HEK293 (cell line): ENCODE results near the gene PRICKLE1.
A peak's percentile ranks its signal among the peaks of the same experiment; 100 is the strongest.

Experiments used
- CTCF ChIA-PET: fragments of 350-600 bp; formaldehyde crosslinking; extraction: SDS; loops from one replicate; lab custom pipeline; 2021; ENCODE audit warnings: antibody characterized with exemption; lab: Yijun Ruan, JAX
- POLR2A ChIA-PET: fragments of 300-600 bp; formaldehyde crosslinking; extraction: SDS; loops from one replicate; lab custom pipeline; 2020; ENCODE audit warnings: antibody characterized with exemption, inconsistent platforms; lab: Yijun Ruan, JAX
- H3K27ac ChIP-seq: fragments of 200-500 bp; sonication (Bioruptor generic); 2 replicates; pipeline ENCODE4 v1.5.1; 2014; ENCODE audit warnings: low read depth, low read length, control low read depth, inconsistent platforms; ENCODE audit errors: extremely low read depth
- H3K36me3 ChIP-seq, 2 experiments: fragments of 200-500 bp in 1 of 2; sonication (Bioruptor generic) in 1 of 2; 1 replicate in 1 of 2; 2 replicates in 1 of 2; pipeline ENCODE4 v1.5.1; 2014 to 2017; ENCODE audit warnings: inconsistent platforms in 2 of 2, low read length in 2 of 2; ENCODE audit not compliant: control insufficient read depth in 2 of 2, insufficient read depth in 1 of 2
- H3K4me1 ChIP-seq: fragments of 200-500 bp; sonication (Bioruptor generic); 2 replicates; pipeline ENCODE4 v1.5.1; 2014; ENCODE audit warnings: mild to moderate bottlenecking, low read length, inconsistent platforms; ENCODE audit not compliant: control insufficient read depth, insufficient read depth
- H3K4me3 ChIP-seq: 2 replicates; pipeline ENCODE4 v1.5.1; 2011; ENCODE audit warnings: low read depth, mild to moderate bottlenecking, control low read depth, low read length, moderate library complexity
- H3K9me3 ChIP-seq: fragments of 200-500 bp; sonication (Bioruptor generic); 2 replicates; pipeline ENCODE4 v1.5.1; 2014; ENCODE audit warnings: low read depth, low read length, inconsistent platforms; ENCODE audit not compliant: control insufficient read depth, insufficient read depth
- GLIS1 ChIP-seq: fragments of 450-650 bp; formaldehyde crosslinking; IDR thresholded peaks from 2 replicates; pipeline ENCODE4 v1.5.1; 2016; ENCODE audit warnings: missing biosample characterization, missing genetic modification characterization
- IKZF3 ChIP-seq: fragments of 450-650 bp; IDR thresholded peaks from 2 replicates; pipeline ENCODE4 v1.5.0; 2018; ENCODE audit warnings: missing biosample characterization, mild to moderate bottlenecking, missing genetic modification characterization, moderate library complexity
- SETDB1 ChIP-seq: IDR thresholded peaks from one replicate; pipeline ENCODE4 v1.6.1; 2017; ENCODE audit warnings: mild to moderate bottlenecking, low read length, moderate library complexity, mixed read lengths; ENCODE audit not compliant: insufficient read length
- YY1 ChIP-seq: fragments of 450-650 bp; formaldehyde crosslinking; IDR thresholded peaks from 2 replicates; pipeline ENCODE4 v1.5.1; 2018; ENCODE audit warnings: missing biosample characterization, missing genetic modification characterization
- ZBTB10 ChIP-seq: fragments of 450-650 bp; formaldehyde crosslinking; IDR thresholded peaks from 2 replicates; pipeline ENCODE4 v1.5.1; 2016; ENCODE audit warnings: missing biosample characterization, missing genetic modification characterization
- ZBTB17 ChIP-seq: fragments of 450-650 bp; formaldehyde crosslinking; IDR thresholded peaks from 2 replicates; pipeline ENCODE4 v1.5.1; 2016; ENCODE audit warnings: missing biosample characterization, missing genetic modification characterization
- ZBTB48 ChIP-seq: fragments of 450-650 bp; formaldehyde crosslinking; IDR thresholded peaks from 2 replicates; pipeline ENCODE4 v1.5.1; 2016; ENCODE audit warnings: missing biosample characterization, missing genetic modification characterization
- ZNF10 ChIP-seq: fragments of 450-650 bp; formaldehyde crosslinking; IDR thresholded peaks from 2 replicates; pipeline ENCODE4 v1.5.1; 2017; ENCODE audit warnings: missing biosample characterization, missing genetic modification characterization
- ZNF2 ChIP-seq: fragments of 450-650 bp; formaldehyde crosslinking; IDR thresholded peaks from 2 replicates; pipeline ENCODE4 v1.5.1; 2016; ENCODE audit warnings: missing biosample characterization, missing genetic modification characterization
- ZNF24 ChIP-seq: fragments of 450-650 bp; formaldehyde crosslinking; IDR thresholded peaks from 2 replicates; pipeline ENCODE4 v1.5.1; 2016; ENCODE audit warnings: missing biosample characterization, missing genetic modification characterization
- ZNF623 ChIP-seq: fragments of 450-650 bp; formaldehyde crosslinking; IDR thresholded peaks from 2 replicates; pipeline ENCODE4 v1.5.1; 2016; ENCODE audit warnings: missing biosample characterization, missing genetic modification characterization
- ZNF629 ChIP-seq: fragments of 450-650 bp; formaldehyde crosslinking; IDR thresholded peaks from 2 replicates; pipeline ENCODE4 v1.5.1; 2017; ENCODE audit warnings: missing biosample characterization, missing genetic modification characterization
- ZNF707 ChIP-seq: fragments of 450-650 bp; formaldehyde crosslinking; IDR thresholded peaks from 2 replicates; pipeline ENCODE4 v1.5.1; 2016; ENCODE audit warnings: missing biosample characterization, missing genetic modification characterization
- ZNF747 ChIP-seq: fragments of 450-650 bp; formaldehyde crosslinking; IDR thresholded peaks from 2 replicates; pipeline ENCODE4 v1.5.1; 2016; ENCODE audit warnings: missing biosample characterization, missing genetic modification characterization
- ZNF792 ChIP-seq: fragments of 450-650 bp; formaldehyde crosslinking; IDR thresholded peaks from 2 replicates; pipeline ENCODE4 v1.5.1; 2016; ENCODE audit warnings: missing biosample characterization, missing genetic modification characterization
- ZNF830 ChIP-seq: fragments of 450-650 bp; IDR thresholded peaks from 2 replicates; pipeline ENCODE4 v1.5.0; 2018; ENCODE audit warnings: missing biosample characterization, missing genetic modification characterization, low read depth, mild to moderate bottlenecking, moderate library complexity
- TF ChIP-seq, protein P1 (sequence below): fragments of 450-650 bp; formaldehyde crosslinking; IDR thresholded peaks from 2 replicates; pipeline ENCODE4 v1.5.1; 2017; ENCODE audit warnings: missing biosample characterization, missing genetic modification characterization

The PRICKLE1 gene

GRCh38 chr12:42485823-42486222 lies 103.7 kb downstream of the PRICKLE1 start:
- Histone ChIP-seq H3K9me3 (no peaks in the 10 kb centered on the region), H3K36me3 (no peaks in the 10 kb centered on the region), H3K4me3 (no peak overlapping the region), H3K4me1 (peaks cover 11% of the 10 kb centered on the region), H3K27ac (no peak overlapping the region)
- ChIA-PET POLR2A (no interaction called here), CTCF (interaction anchor here (0.6 kb wide), 1 partner anchor 118 kb away, joined by 3 read pairs; no protein-coding TSS in a partner anchor)
- TF ChIP-seq ZBTB10 (tag by site-specific recombination): no peak
- TF ChIP-seq ZNF792 (tag by site-specific recombination): no peak
- no peak for TF ChIP-seq ZNF707 (tag by site-specific recombination)
- TF ChIP-seq ZBTB48 (tag by site-specific recombination): no peak
- no peak for TF ChIP-seq ZNF24 (tag by site-specific recombination)
- no peak for TF ChIP-seq ZNF10 (tag by site-specific recombination)
- no peak for TF ChIP-seq ZNF747 (tag by site-specific recombination)
- no peak for TF ChIP-seq ZBTB17 (tag by site-specific recombination)
- no peak for TF ChIP-seq ZNF623
- no peak for TF ChIP-seq ZNF629 (tag by site-specific recombination)

GRCh38 chr12:42484996-42485395 lies 104.5 kb downstream of the PRICKLE1 start:
- H3K4me3 ChIP-seq: no peak overlapping the region
- TF ChIP-seq SETDB1: peak; percentile 49
- no peak for TF ChIP-seq ZNF2 (tag by site-specific recombination)
- no peak for TF ChIP-seq ZNF830 (tag by site-specific recombination)
- TF ChIP-seq YY1: no peak
- H3K27ac ChIP-seq: no peak overlapping the region
- H3K9me3 ChIP-seq: no peaks in the 10 kb centered on the region
- CTCF ChIA-PET: interaction anchor here (0.6 to 4.6 kb wide), 4 partner anchors 84 to 1254 kb away, joined by 3 to 26 read pairs (median 10); no protein-coding TSS in a partner anchor
- peaks cover 11% of the 10 kb centered on the region for H3K4me1 ChIP-seq
- POLR2A ChIA-PET: interaction anchor here (0.5 to 0.6 kb wide), 4 partner anchors 47 to 320 kb away, joined by 3 read pairs; no protein-coding TSS in a partner anchor
- no peaks in the 10 kb centered on the region for H3K36me3 ChIP-seq

GRCh38 chr12:42483521-42483790 lies 106.1 kb downstream of the PRICKLE1 start:
- H3K36me3 ChIP-seq: no peaks in the 10 kb centered on the region
- peak overlapping the region; percentile 85 for H3K4me3 ChIP-seq
- ChIA-PET POLR2A (interaction anchor here (0.6 to 1.4 kb wide), 9 partner anchors 13 to 1091 kb away, joined by 3 to 10 read pairs (median 4); partner anchors contain the start of gene PRICKLE1), CTCF (interaction anchor here (0.5 to 4.6 kb wide), 21 partner anchors 9 to 855 kb away, joined by 3 to 26 read pairs (median 3); no protein-coding TSS in a partner anchor)
- H3K27ac ChIP-seq: peak overlapping the region; percentile 85
- H3K9me3 ChIP-seq: no peaks in the 10 kb centered on the region
- peaks cover 11% of the 10 kb centered on the region for H3K4me1 ChIP-seq
- TF ChIP-seq, protein P1, sequence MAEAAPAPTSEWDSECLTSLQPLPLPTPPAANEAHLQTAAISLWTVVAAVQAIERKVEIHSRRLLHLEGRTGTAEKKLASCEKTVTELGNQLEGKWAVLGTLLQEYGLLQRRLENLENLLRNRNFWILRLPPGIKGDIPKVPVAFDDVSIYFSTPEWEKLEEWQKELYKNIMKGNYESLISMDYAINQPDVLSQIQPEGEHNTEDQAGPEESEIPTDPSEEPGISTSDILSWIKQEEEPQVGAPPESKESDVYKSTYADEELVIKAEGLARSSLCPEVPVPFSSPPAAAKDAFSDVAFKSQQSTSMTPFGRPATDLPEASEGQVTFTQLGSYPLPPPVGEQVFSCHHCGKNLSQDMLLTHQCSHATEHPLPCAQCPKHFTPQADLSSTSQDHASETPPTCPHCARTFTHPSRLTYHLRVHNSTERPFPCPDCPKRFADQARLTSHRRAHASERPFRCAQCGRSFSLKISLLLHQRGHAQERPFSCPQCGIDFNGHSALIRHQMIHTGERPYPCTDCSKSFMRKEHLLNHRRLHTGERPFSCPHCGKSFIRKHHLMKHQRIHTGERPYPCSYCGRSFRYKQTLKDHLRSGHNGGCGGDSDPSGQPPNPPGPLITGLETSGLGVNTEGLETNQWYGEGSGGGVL (tag by site-specific recombination): peak; percentile 37; the same call in 1 of the 2 replicates
- TF ChIP-seq GLIS1 (tag by site-specific recombination) (peak; percentile 72; the same call in 1 of the 2 replicates), ZNF24 (tag by site-specific recombination) (no peak), IKZF3 (tag by site-specific recombination) (0 out of 2 replicates have a peak, but pooled peaks have one; percentile 8)
